HAP-1 (cell line): Measurements from ENCODE around the gene RFT1.
"Not testable (repeated sequence)": the region's sequence is repeated elsewhere in the genome, so short reads cannot be mapped to it uniquely, and the experiment has no call there.

Source experiments
- DNase-seq, 2 experiments: peaks; one replicate each; pipeline ENCODE4 v3.0.0-alpha.2; 2016 to 2020; ENCODE audit warnings: low spot score in 2 of 2
- H3K27me3 ChIP-seq: fragments of 250-450 bp; sonication (Bioruptor Pico); 2 replicates; pipeline ENCODE4 v1.5.1; 2020; ENCODE audit warnings: low read depth, mild to moderate bottlenecking, moderate library complexity
- H3K36me3 ChIP-seq: fragments of 250-450 bp; sonication (Bioruptor Pico); replicated peaks from 2 replicates; pipeline ENCODE4 v1.5.1; 2020; ENCODE audit warnings: mild to moderate bottlenecking
- H3K4me1 ChIP-seq: fragments of 250-450 bp; sonication (Bioruptor Pico); 2 replicates; pipeline ENCODE4 v1.5.1; 2020; ENCODE audit warnings: mild to moderate bottlenecking
- H3K4me3 ChIP-seq: fragments of 250-450 bp; sonication (Bioruptor Pico); 2 replicates; pipeline ENCODE4 v1.5.1; 2020; ENCODE audit warnings: mild to moderate bottlenecking, moderate library complexity
- H3K9me3 ChIP-seq: fragments of 250-450 bp; sonication (Bioruptor Pico); 2 replicates; pipeline ENCODE4 v1.5.1; 2020; ENCODE audit warnings: mild to moderate bottlenecking, moderate library complexity
- in situ Hi-C: fragments of 300-500 bp; cut with MboI; formaldehyde crosslinking; loops from 3 replicates; pipeline ENCODE4 v1.14.3; 2020; ENCODE audit warnings: low sequenced_read_pairs, inconsistent platforms, mixed read lengths

Gene RFT1

DNA sequence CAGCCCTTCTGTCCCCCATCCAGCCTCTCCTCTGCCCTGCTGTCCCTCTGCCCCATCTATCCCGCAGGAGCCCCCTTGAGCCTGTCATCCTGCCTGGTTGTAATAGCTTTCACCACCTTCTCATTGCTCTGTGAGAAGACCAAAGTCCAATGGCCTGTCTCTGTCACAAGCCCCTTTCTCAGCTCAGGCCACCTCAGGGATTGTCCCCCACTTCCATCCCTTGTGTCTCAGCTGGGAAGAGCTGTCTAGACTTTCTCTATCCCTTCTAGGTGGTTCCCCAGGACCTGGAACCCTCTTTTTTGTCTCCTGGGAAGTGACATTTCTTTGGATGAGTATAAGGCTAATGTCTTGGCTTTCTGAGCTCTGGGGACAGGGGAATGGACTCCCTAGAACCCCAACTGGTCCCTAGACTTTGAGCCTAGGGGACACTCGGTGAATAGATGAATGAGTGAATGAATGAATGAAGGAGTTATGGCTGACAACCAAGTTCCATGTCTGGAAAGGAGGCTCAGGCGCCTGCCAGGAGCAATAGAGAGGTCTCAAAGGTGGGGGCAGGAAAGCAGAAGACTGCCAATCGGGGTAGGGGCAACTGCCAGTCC is 29.9 kb upstream of the RFT1 start:
- Histone ChIP-seq H3K36me3 (peaks cover 3% of the 10 kb centered on the region; the same call in 1 of the 2 replicates), H3K4me3 (peak overlapping the region; percentile 90), H3K4me1 (peaks cover 12% of the 10 kb centered on the region; the same call in 1 of the 2 replicates), H3K9me3 (no peaks in the 10 kb centered on the region), H3K27me3 (no peaks in the 10 kb centered on the region)
- DNase-seq = no peak
- in situ Hi-C loops = no loop called here

DNA sequence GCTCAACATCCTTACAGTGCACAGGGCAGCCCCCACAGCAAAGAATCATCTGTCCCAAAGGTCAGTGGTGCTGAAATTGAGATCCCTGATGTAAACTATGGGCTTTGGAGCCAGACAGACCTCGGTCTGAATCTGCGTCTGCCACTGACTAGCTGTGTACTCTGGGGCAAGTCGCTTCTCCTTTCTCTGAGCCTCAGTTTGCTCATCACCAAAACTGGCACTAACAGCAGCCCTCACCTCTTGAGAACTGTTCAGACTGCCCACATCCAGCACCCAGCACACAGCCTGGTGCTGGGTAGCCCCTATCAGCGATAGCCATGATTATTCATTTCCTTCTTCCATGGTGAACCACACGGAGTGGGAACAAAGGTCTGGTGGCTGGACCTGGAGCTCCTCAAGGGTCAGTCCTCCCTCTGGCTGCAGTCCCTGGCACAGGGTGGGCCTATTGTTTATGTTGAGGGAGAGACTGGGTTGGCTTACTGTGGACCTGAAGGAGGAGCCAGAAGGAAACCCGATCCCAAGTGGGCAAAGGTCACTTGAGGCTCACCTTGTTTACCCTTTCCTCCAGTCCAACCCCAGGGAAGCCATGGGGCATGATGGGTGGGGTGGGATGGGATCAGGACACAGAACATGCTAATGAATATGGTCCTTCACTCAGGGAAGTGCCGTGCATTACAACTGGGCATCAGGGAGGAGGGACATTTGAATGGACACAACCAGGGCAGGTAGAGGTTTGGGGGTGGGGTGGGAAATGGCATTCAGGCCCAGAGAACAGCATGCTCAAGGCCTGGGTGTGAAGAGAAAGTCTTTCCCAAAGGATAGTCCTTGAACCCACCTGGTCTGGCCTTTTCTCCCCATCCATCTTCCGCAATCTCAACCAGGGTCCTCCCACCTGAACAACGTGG is 29.2 kb upstream of the RFT1 start:
- H3K27me3 ChIP-seq = no peaks in the 10 kb centered on the region
- peaks cover 12% of the 10 kb centered on the region; the same call in 1 of the 2 replicates for H3K4me1 ChIP-seq
- peak in 1 of 2 experiments; percentile 16 for DNase-seq
- H3K36me3 ChIP-seq = peaks cover 3% of the 10 kb centered on the region; the same call in 1 of the 2 replicates
- H3K4me3 ChIP-seq = no peak overlapping the region
- no peaks in the 10 kb centered on the region for H3K9me3 ChIP-seq
- in situ Hi-C loops = no loop called here

- in situ Hi-C loops = no loop called here
- H3K4me3 ChIP-seq = no peak overlapping the region
Measured at GRCh38 chr3:53158765-53159155, 28.5 kb upstream of the RFT1 start.

GRCh38 chr3:53157974-53158580 is 27.8 kb upstream of the RFT1 start:
- no peak overlapping the region for H3K4me3 ChIP-seq
- no peaks in the 10 kb centered on the region for H3K27me3 ChIP-seq
- DNase-seq = no peak
- no peaks in the 10 kb centered on the region for H3K36me3 ChIP-seq
- peaks cover 7% of the 10 kb centered on the region; the same call in 1 of the 2 replicates for H3K4me1 ChIP-seq
- in situ Hi-C loops = no loop called here
- H3K9me3 ChIP-seq = no peaks in the 10 kb centered on the region

More at GRCh38 chr3:53158765-53159155, 28.5 kb upstream of the RFT1 start:
- Histone ChIP-seq H3K9me3 (no peaks in the 10 kb centered on the region), H3K4me1 (peaks cover 12% of the 10 kb centered on the region; the same call in 1 of the 2 replicates), H3K27me3 (no peaks in the 10 kb centered on the region), H3K36me3 (no peaks in the 10 kb centered on the region; the same call in 1 of the 2 replicates)
- no peak for DNase-seq

GRCh38 chr3:53156368-53156834 is 26.2 kb upstream of the RFT1 start:
- in situ Hi-C loops = no loop called here
- Histone ChIP-seq H3K27me3 (no peaks in the 10 kb centered on the region), H3K4me3 (no peak overlapping the region), H3K9me3 (no peaks in the 10 kb centered on the region), H3K4me1 (no peaks in the 10 kb centered on the region), H3K36me3 (no peaks in the 10 kb centered on the region)
- no peak for DNase-seq

GRCh38 chr3:53155760-53156159 is 25.5 kb upstream of the RFT1 start:
- no peak for DNase-seq

GRCh38 chr3:53154881-53155285 is 24.6 kb upstream of the RFT1 start:
- no peak overlapping the region for H3K4me3 ChIP-seq
- H3K9me3 ChIP-seq = no peaks in the 10 kb centered on the region
- no peaks in the 10 kb centered on the region for H3K4me1 ChIP-seq
- no peaks in the 10 kb centered on the region for H3K36me3 ChIP-seq
- no peak for DNase-seq
- H3K27me3 ChIP-seq = no peaks in the 10 kb centered on the region
- in situ Hi-C loops = no loop called here

More at GRCh38 chr3:53155760-53156159, 25.5 kb upstream of the RFT1 start:
- no peaks in the 10 kb centered on the region for H3K27me3 ChIP-seq
- H3K4me3 ChIP-seq = no peak overlapping the region
- H3K9me3 ChIP-seq = no peaks in the 10 kb centered on the region
- H3K36me3 ChIP-seq = no peaks in the 10 kb centered on the region
- in situ Hi-C loops = no loop called here
- H3K4me1 ChIP-seq = no peaks in the 10 kb centered on the region

- Histone ChIP-seq H3K9me3 (no peaks in the 10 kb centered on the region), H3K27me3 (no peaks in the 10 kb centered on the region), H3K36me3 (no peaks in the 10 kb centered on the region), H3K4me3 (no peak overlapping the region), H3K4me1 (no peaks in the 10 kb centered on the region)
- no peak for DNase-seq
- in situ Hi-C loops = no loop called here
Measured at GRCh38 chr3:53153980-53154379, 23.7 kb upstream of the RFT1 start.

GRCh38 chr3:53153264-53153823 is 23.1 kb upstream of the RFT1 start:
- Histone ChIP-seq H3K36me3 (no peaks in the 10 kb centered on the region), H3K9me3 (no peaks in the 10 kb centered on the region), H3K4me3 (no peak overlapping the region), H3K27me3 (no peaks in the 10 kb centered on the region), H3K4me1 (no peaks in the 10 kb centered on the region)
- no peak for DNase-seq
- in situ Hi-C loops = no loop called here

GRCh38 chr3:53151870-53152660 is 21.8 kb upstream of the RFT1 start:
- Histone ChIP-seq H3K4me3 (no peak overlapping the region), H3K4me1 (no peaks in the 10 kb centered on the region), H3K36me3 (no peaks in the 10 kb centered on the region), H3K9me3 (no peaks in the 10 kb centered on the region), H3K27me3 (no peaks in the 10 kb centered on the region)
- no peak for DNase-seq
- in situ Hi-C loops = no loop called here

DNA sequence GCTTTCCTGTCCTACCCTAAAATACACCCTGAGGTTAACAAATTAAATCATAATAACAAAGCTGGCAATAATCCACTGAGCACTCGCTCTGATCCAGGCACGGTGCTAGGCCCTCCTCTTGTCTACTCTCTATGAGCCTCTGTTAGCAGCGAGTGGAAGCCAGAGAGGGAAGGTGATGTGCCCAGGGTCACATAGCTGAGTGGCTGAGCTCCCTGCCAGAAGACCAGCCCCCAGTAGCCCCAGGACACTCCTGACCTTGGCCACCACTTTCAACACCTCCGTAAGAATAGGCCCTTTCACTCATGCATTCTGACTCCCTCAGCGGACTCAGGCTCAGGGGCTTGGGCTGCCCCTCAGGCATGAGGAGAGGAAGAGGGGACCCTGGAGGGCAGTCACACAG is 21.2 kb upstream of the RFT1 start:
- in situ Hi-C loops = no loop called here
- no peak overlapping the region for H3K4me3 ChIP-seq
- no peaks in the 10 kb centered on the region for H3K4me1 ChIP-seq

GRCh38 chr3:53151086-53151438 is 20.8 kb upstream of the RFT1 start:
- H3K4me3 ChIP-seq, H3K36me3 ChIP-seq, DNase-seq, H3K9me3 ChIP-seq, in situ Hi-C loops, H3K4me1 ChIP-seq, H3K27me3 ChIP-seq: not testable (repeated sequence)

More for the DNA sequence above, 21.2 kb upstream of the RFT1 start:
- Histone ChIP-seq H3K36me3 (no peaks in the 10 kb centered on the region), H3K9me3 (no peaks in the 10 kb centered on the region), H3K27me3 (no peaks in the 10 kb centered on the region)
- no peak for DNase-seq
